CD4-positive, alpha-beta T cell treated with Interleukin-6 at 100 ng/mL for 8 hours (primary cell): ENCODE measurements around the gene CFAP46.
"Not testable (repeated sequence)": the region's sequence is repeated elsewhere in the genome, so short reads cannot be mapped to it uniquely, and the experiment has no call there.

ENCODE experiments used
- DNase-seq: peaks from one replicate; pipeline ENCODE4 v3.0.0-alpha.2; 2020; ENCODE audit warnings: mixed read lengths, low spot score

Gene CFAP46

GRCh38 chr10:132806110-132806509, 136.3 kb downstream of the CFAP46 start:
- no peak for DNase-seq

GRCh38 chr10:132805599-132805998, 136.8 kb downstream of the CFAP46 start:
- DNase-seq: no peak

GRCh38 chr10:132804785-132805426, 137.5 kb downstream of the CFAP46 start:
- DNase-seq: no peak

GRCh38 chr10:132804287-132804686, 138.1 kb downstream of the CFAP46 start:
- no peak for DNase-seq

GRCh38 chr10:132803416-132804210, 138.8 kb downstream of the CFAP46 start:
- DNase-seq: no peak

- DNase-seq: no peak
These were observed 139.6 kb downstream of the CFAP46 start for GRCh38 chr10:132802694-132803320.

GRCh38 chr10:132802048-132802447, 140.3 kb downstream of the CFAP46 start:
- no peak for DNase-seq

GRCh38 chr10:132799865-132800264, 142.5 kb downstream of the CFAP46 start:
- DNase-seq: no peak

GRCh38 chr10:132798876-132799275, 143.5 kb downstream of the CFAP46 start:
- no peak for DNase-seq

- DNase-seq: no peak
These were observed 144.0 kb downstream of the CFAP46 start for GRCh38 chr10:132798403-132798802.

- not testable (repeated sequence) for DNase-seq
These were observed 144.4 kb downstream of the CFAP46 start for GRCh38 chr10:132797986-132798385.

- no peak for DNase-seq
These were observed 145.5 kb downstream of the CFAP46 start for GRCh38 chr10:132796846-132797245.

- DNase-seq: no peak
These were observed 148.2 kb downstream of the CFAP46 start for GRCh38 chr10:132793871-132794849.

- DNase-seq: no peak
These were observed 149.2 kb downstream of the CFAP46 start for GRCh38 chr10:132793213-132793612.

- DNase-seq: no peak
These were observed 149.6 kb downstream of the CFAP46 start for GRCh38 chr10:132792796-132793195.

- not testable (repeated sequence) for DNase-seq
These were observed 150.3 kb downstream of the CFAP46 start for GRCh38 chr10:132792099-132792498.

GRCh38 chr10:132790934-132791829, 151.2 kb downstream of the CFAP46 start:
- no peak for DNase-seq

- DNase-seq: no peak
These were observed 151.9 kb downstream of the CFAP46 start for GRCh38 chr10:132790470-132790869.

- DNase-seq: no peak
These were observed 152.7 kb downstream of the CFAP46 start for GRCh38 chr10:132789659-132790148.

GRCh38 chr10:132788831-132789219, 153.5 kb downstream of the CFAP46 start:
- DNase-seq: no peak
